ENCODE measurements around the gene RC3H2. TPM values are rescaled to one million over a fixed set of nuclear protein-coding genes. Genes with fewer than 3 reads are reported as not detected.

RC3H2 gene
- total RNA-seq, 1 donor from 2014 or later: 25.1 TPM

GRCh38 chr9:122940454-122940748 lies 35.2 kb upstream of the RC3H2 start:
- H3K27ac ChIP-seq: peak overlapping the region; percentile 61 to 69
- no peaks in the 10 kb centered on the region for H3K27me3 ChIP-seq
- DNase-seq (ENCODE audit: low spot score in 2 of 2): no peak
- peaks cover 13 to 21% of the 10 kb centered on the region in 2 donors for H3K36me3 ChIP-seq
- intact Hi-C loops (cut with DNase I): loop anchor here (1.0 to 5.0 kb wide), 4 partner anchors 9 to 50 kb away; partner anchors contain the start of genes RC3H2 and ZBTB26
- TF ChIP-seq CTCF (IDR thresholded peaks at IDR 0.05): no peak
- no peaks in the 10 kb centered on the region for H3K9me3 ChIP-seq
- peak overlapping the region; percentile 96 to 97 for H3K4me3 ChIP-seq
- peaks cover 8 to 9% of the 10 kb centered on the region in 2 donors for H3K4me1 ChIP-seq

DNA sequence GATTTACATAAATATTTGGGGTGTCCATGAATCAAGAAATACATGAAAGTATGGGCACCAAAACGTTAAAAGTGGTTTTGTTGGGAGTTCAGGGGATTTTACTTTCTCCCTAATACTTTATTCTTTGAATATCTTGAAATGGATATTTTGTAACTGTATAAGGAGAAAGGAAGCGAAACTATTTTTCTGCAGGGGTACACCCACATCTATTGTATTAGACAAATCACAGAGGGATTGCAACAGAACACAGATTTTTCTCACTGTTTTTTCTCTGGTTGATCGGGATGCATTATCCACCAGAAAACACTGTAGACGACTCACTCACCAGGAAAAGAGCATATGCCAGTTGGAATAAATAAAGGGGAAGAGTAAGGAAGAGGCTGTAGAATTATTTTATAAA lies 34.4 kb upstream of the RC3H2 start:
- Histone ChIP-seq H3K4me3 (no peak overlapping the region), H3K36me3 (peaks cover 13 to 19% of the 10 kb centered on the region in 2 donors), H3K27ac (no peak overlapping the region), H3K27me3 (no peaks in the 10 kb centered on the region), H3K4me1 (peaks cover 6 to 9% of the 10 kb centered on the region in 2 donors), H3K9me3 (no peaks in the 10 kb centered on the region)
- no peak for TF ChIP-seq CTCF (IDR thresholded peaks at IDR 0.05)
- intact Hi-C loops (cut with DNase I): no loop called here
- DNase-seq (ENCODE audit: low spot score in 2 of 2): no peak

GRCh38 chr9:122936883-122937282 lies 31.7 kb upstream of the RC3H2 start:
- no peak for DNase-seq (ENCODE audit: low spot score in 2 of 2)
- H3K4me1 ChIP-seq: peaks cover 7 to 14% of the 10 kb centered on the region in 2 donors
- TF ChIP-seq CTCF (IDR thresholded peaks at IDR 0.05): no peak

GRCh38 chr9:122936464-122936863 lies 31.3 kb upstream of the RC3H2 start:
- no peak overlapping the region for H3K27ac ChIP-seq
- peaks cover 13 to 17% of the 10 kb centered on the region in 2 donors for H3K36me3 ChIP-seq
- no peaks in the 10 kb centered on the region for H3K9me3 ChIP-seq
- intact Hi-C loops (cut with DNase I): no loop called here
- no peak for DNase-seq (ENCODE audit: low spot score in 2 of 2)
- TF ChIP-seq CTCF (IDR thresholded peaks at IDR 0.05): no peak
- H3K4me3 ChIP-seq: no peak overlapping the region
- H3K4me1 ChIP-seq: peaks cover 6 to 13% of the 10 kb centered on the region in 2 donors
- no peaks in the 10 kb centered on the region for H3K27me3 ChIP-seq

More at GRCh38 chr9:122936883-122937282, 31.7 kb upstream of the RC3H2 start:
- Histone ChIP-seq H3K36me3 (peaks cover 13 to 17% of the 10 kb centered on the region in 2 donors), H3K27ac (no peak overlapping the region), H3K9me3 (no peaks in the 10 kb centered on the region), H3K27me3 (no peaks in the 10 kb centered on the region), H3K4me3 (no peak overlapping the region)
- intact Hi-C loops (cut with DNase I): no loop called here

DNA sequence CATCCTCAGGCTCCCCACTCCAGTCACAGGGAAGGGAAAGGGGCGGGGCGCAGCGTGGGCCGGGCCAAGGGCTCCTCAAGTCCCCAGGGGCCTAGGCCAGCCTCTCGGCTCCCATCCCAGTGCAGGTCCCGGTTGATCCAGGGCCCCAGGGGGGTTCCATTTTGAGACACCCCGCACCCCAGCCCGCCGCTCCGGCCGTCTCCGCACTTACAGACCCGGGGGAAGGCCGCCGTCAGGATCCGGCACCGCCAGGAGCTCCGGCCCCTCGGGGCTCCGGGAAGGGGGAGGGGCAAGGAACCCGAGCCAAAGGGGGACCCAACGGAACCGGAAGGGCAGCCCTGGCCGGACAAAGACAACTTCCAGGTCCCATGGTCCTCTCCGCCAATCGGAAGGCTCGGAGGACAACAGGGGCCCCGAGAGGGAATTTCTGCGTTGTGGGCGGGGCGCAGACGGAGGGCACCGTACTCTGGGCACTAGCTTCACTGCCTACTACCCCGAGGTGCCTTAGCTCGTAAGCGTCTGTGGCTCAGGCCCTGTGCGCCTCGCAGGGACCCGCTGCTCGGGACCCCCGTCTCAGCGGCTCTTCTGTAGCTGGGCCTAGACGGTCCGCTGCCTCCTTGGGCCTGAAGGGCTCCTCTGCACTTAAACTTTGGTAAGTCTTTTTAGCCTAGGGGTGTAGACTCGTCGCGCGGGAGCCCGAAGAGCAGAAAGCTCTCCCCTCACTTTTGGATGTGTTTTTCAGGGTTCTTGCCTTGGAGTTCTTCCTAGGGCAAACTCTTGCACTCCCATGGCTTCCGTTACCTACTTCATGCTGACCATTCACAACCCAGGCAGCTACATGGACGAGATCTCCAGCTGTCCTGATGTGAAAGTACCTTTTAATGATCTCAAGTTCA lies 26.3 kb upstream of the RC3H2 start, which contains the start of gene ZBTB26:
Gene ZBTB26 (minus strand): TSS at position 287 of the 896 bp plus-strand sequence. CDS start 11,578 bp downstream, outside the sequence.
- intact Hi-C loops (cut with DNase I): loop anchor here (1.0 to 2.0 kb wide), 5 partner anchors 9 to 103 kb away; partner anchors contain the start of genes PDCL, RC3H2 and ZBTB6
- H3K9me3 ChIP-seq: no peaks in the 10 kb centered on the region
- H3K4me1 ChIP-seq: peaks cover 6 to 20% of the 10 kb centered on the region in 2 donors
- no peak for TF ChIP-seq CTCF (IDR thresholded peaks at IDR 0.05)
- peaks cover 0 to 4% of the 10 kb centered on the region in 2 donors for H3K36me3 ChIP-seq
- no peaks in the 10 kb centered on the region for H3K27me3 ChIP-seq
- H3K4me3 ChIP-seq: peak within 1 kb of the TSS; percentile 82 to 84
- H3K27ac ChIP-seq: peak within 1 kb of the TSS; percentile 78 to 80
- peak; percentile 80 to 97 for DNase-seq (ENCODE audit: low spot score in 2 of 2)
